DMS53 treated with DMSO at 0.1 percent for 48 hours (cell line): ENCODE data around the gene RDH12.

Experiments
- DNase-seq: peaks from one replicate; lab custom pipeline; 2025; ENCODE audit not compliant: unreplicated experiment; lab: John Stamatoyannopoulos, UW

The RDH12 gene

GRCh38 chr14:67746927-67747326 is 45.2 kb downstream of the RDH12 start:
- no peak for DNase-seq

GRCh38 chr14:67748312-67748711 is 46.6 kb downstream of the RDH12 start:
- DNase-seq: no peak

GRCh38 chr14:67749341-67750084 is 47.8 kb downstream of the RDH12 start:
- DNase-seq: no peak

- no peak for DNase-seq
These were observed 54.8 kb downstream of the RDH12 start for GRCh38 chr14:67756496-67756895.

GRCh38 chr14:67757175-67757574 is 55.5 kb downstream of the RDH12 start:
- no peak for DNase-seq

- DNase-seq: no peak
These were observed 58.2 kb downstream of the RDH12 start for GRCh38 chr14:67759916-67760315.

- no peak for DNase-seq
These were observed 60.4 kb downstream of the RDH12 start for GRCh38 chr14:67762051-67762450.

GRCh38 chr14:67763158-67763822 is 61.6 kb downstream of the RDH12 start:
- DNase-seq: peak; percentile 12

- no peak for DNase-seq
These were observed 62.8 kb downstream of the RDH12 start for GRCh38 chr14:67764496-67764895.

GRCh38 chr14:67765192-67765834 is 63.6 kb downstream of the RDH12 start:
- no peak for DNase-seq

- DNase-seq: no peak
These were observed 64.5 kb downstream of the RDH12 start for GRCh38 chr14:67766035-67766680.

GRCh38 chr14:67768219-67768618 is 66.5 kb downstream of the RDH12 start:
- DNase-seq: no peak

- no peak for DNase-seq
These were observed 72.2 kb downstream of the RDH12 start for GRCh38 chr14:67773844-67774377.

- DNase-seq: no peak
These were observed 75.1 kb downstream of the RDH12 start for GRCh38 chr14:67776653-67777322.

- DNase-seq: no peak
These were observed 77.1 kb downstream of the RDH12 start for GRCh38 chr14:67778792-67779191.

GRCh38 chr14:67782090-67782489 is 80.4 kb downstream of the RDH12 start:
- DNase-seq: no peak
